ENCODE results near the gene CKLF. TPM values are rescaled to one million over a fixed set of nuclear protein-coding genes. Genes with fewer than 3 reads are reported as not detected.

CKLF gene
- polyA plus RNA-seq, 3 donors = 285 to 430 (median 374) TPM

DNA sequence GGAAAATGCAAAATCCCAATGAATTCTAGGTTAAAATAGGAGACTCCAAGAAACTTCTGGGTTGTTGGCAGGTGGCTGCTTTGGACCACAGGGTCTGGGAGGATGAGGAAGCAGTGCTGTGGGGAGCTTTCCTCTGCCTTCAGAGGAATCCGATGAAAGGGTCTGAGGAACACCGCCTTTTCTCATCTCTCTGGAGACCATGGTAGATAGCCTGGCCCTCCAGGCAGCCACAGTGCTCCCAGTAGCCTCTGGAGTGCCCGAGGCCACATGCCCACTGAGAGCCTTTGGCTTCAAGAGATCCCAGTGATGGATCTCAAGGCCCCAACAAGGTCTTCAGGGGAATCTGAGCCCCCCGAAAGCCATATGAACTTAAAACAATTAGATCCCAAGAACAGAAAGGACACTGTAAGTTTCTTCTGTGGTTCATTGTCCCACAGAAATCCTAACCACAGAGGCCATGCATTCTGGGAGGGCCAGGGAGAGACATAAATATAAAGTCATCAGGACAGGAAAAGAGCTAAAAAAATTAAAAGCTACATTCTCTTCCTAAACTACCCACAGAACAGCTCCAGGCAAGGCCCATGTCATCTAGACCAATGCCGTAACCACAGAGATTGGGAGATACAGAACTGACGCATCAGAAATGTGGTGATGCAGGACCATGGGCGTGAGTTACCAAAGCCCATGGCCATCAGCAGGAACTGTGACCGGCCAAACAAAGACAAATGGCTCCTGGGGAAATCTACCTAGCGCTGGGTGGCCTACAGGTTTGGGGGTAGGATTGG is 26.8 kb upstream of the CKLF start:
- H3K4me3 Mint-ChIP-seq = peak overlapping the region; percentile 56 to 60
- H2AFZ ChIP-seq (ENCODE audit: insufficient read depth, low read depth, low read length, poor library complexity, severe bottlenecking) = peak overlapping the region; percentile 46
- peak overlapping the region in 1 of 3 experiments; percentile 27 for H3K4me3 ChIP-seq (replicated peaks in 1 of 3; ENCODE audit: low read depth in 2 of 3, low read length in 3 of 3)
- TF ChIP-seq, protein P1, sequence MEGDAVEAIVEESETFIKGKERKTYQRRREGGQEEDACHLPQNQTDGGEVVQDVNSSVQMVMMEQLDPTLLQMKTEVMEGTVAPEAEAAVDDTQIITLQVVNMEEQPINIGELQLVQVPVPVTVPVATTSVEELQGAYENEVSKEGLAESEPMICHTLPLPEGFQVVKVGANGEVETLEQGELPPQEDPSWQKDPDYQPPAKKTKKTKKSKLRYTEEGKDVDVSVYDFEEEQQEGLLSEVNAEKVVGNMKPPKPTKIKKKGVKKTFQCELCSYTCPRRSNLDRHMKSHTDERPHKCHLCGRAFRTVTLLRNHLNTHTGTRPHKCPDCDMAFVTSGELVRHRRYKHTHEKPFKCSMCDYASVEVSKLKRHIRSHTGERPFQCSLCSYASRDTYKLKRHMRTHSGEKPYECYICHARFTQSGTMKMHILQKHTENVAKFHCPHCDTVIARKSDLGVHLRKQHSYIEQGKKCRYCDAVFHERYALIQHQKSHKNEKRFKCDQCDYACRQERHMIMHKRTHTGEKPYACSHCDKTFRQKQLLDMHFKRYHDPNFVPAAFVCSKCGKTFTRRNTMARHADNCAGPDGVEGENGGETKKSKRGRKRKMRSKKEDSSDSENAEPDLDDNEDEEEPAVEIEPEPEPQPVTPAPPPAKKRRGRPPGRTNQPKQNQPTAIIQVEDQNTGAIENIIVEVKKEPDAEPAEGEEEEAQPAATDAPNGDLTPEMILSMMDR (IDR thresholded peaks at IDR 0.05) = no peak
- H3K4me1 ChIP-seq (ENCODE audit: control insufficient read depth in 1 of 2, insufficient read depth in 2 of 2, low read length in 2 of 2) = peaks cover 69 to 75% of the 10 kb centered on the region in 2 donors
- H3K79me2 ChIP-seq (ENCODE audit: insufficient read depth, low read length) = peaks cover 5% of the 10 kb centered on the region
- DNase-seq = peak; percentile 88 to 94 (median 91)
- H3K27ac Mint-ChIP-seq = peak overlapping the region; percentile 99 to 100 (median 100)
- no peaks in the 10 kb centered on the region for H3K9me3 ChIP-seq (replicated peaks in 1 of 2; ENCODE audit: control insufficient read depth in 1 of 2, insufficient read depth in 1 of 2, low read length in 2 of 2)
- intact Hi-C loops (cut with micrococcal nuclease) = loop anchor here in 1 of 2 donors (2.0 to 10.0 kb wide), 2 partner anchors 61 to 1559 kb away; partner anchors contain the start of gene NFATC3
- H3K27me3 Mint-ChIP-seq (ENCODE audit: low read depth in 3 of 3) = peaks cover 0 to 2% (median 2%) of the 10 kb centered on the region in 3 donors
- peaks cover 0 to 2% (median 0%) of the 10 kb centered on the region in 7 donors for H3K9me3 Mint-ChIP-seq
- H3K27me3 ChIP-seq (ENCODE audit: control insufficient read depth in 2 of 2, insufficient read depth in 2 of 2, low read length in 2 of 2) = no peaks in the 10 kb centered on the region
- no peaks in the 10 kb centered on the region for H4K20me1 ChIP-seq (ENCODE audit: insufficient read depth, low read length)
- H3K36me3 ChIP-seq (replicated peaks in 1 of 2; ENCODE audit: control insufficient read depth in 1 of 2, insufficient read depth in 2 of 2, low read length in 2 of 2) = peaks cover 30 to 31% of the 10 kb centered on the region in 2 donors
- H3K4me1 Mint-ChIP-seq = peaks cover 77% of the 10 kb centered on the region
- peak overlapping the region; percentile 63 for H3K9ac ChIP-seq (ENCODE audit: insufficient read depth, low read length, poor library complexity, severe bottlenecking)
- peaks cover 56 to 66% of the 10 kb centered on the region in 2 donors for H3K36me3 Mint-ChIP-seq
- peak overlapping the region; percentile 46 for H3K4me2 ChIP-seq (replicated peaks; ENCODE audit: extremely low read depth, low read length, poor library complexity, severe bottlenecking)
- H3K27ac ChIP-seq (ENCODE audit: low read depth in 1 of 2, low read length in 2 of 2) = peak overlapping the region; percentile 99
- 13% methylated on average over 8 of the region's 9 CpGs for WGBS (ENCODE audit: insufficient coverage)

- Mint-ChIP-seq H3K36me3 (peaks cover 70 to 77% of the 10 kb centered on the region in 2 donors), H3K27ac (peak overlapping the region in 6 of 7 donors; percentile 27 to 100 (median 48)), H3K27me3 (ENCODE audit: low read depth in 3 of 3) (peaks cover 0 to 3% (median 2%) of the 10 kb centered on the region in 3 donors), H3K4me3 (no peak overlapping the region), H3K9me3 (peaks cover 0 to 2% (median 0%) of the 10 kb centered on the region in 7 donors), H3K4me1 (peaks cover 50% of the 10 kb centered on the region)
- Histone ChIP-seq H4K20me1 (ENCODE audit: insufficient read depth, low read length) (no peaks in the 10 kb centered on the region), H3K9me3 (replicated peaks in 1 of 2; ENCODE audit: control insufficient read depth in 1 of 2, insufficient read depth in 1 of 2, low read length in 2 of 2) (no peaks in the 10 kb centered on the region), H3K27me3 (ENCODE audit: control insufficient read depth in 2 of 2, insufficient read depth in 2 of 2, low read length in 2 of 2) (no peaks in the 10 kb centered on the region), H3K4me2 (replicated peaks; ENCODE audit: extremely low read depth, low read length, poor library complexity, severe bottlenecking) (no peak overlapping the region), H3K9ac (ENCODE audit: insufficient read depth, low read length, poor library complexity, severe bottlenecking) (no peak overlapping the region), H2AFZ (ENCODE audit: insufficient read depth, low read depth, low read length, poor library complexity, severe bottlenecking) (no peak overlapping the region), H3K4me3 (replicated peaks in 1 of 3; ENCODE audit: low read depth in 2 of 3, low read length in 3 of 3) (no peak overlapping the region), H3K4me1 (ENCODE audit: control insufficient read depth in 1 of 2, insufficient read depth in 2 of 2, low read length in 2 of 2) (peaks cover 42 to 48% of the 10 kb centered on the region in 2 donors), H3K79me2 (ENCODE audit: insufficient read depth, low read length) (no peaks in the 10 kb centered on the region), H3K36me3 (replicated peaks in 1 of 2; ENCODE audit: control insufficient read depth in 1 of 2, insufficient read depth in 2 of 2, low read length in 2 of 2) (peaks cover 47% of the 10 kb centered on the region in 2 donors), H3K27ac (ENCODE audit: low read depth in 1 of 2, low read length in 2 of 2) (no peak overlapping the region)
- intact Hi-C loops (cut with micrococcal nuclease) = loop anchor here in 1 of 2 donors (10.0 kb wide), 1 partner anchor 1557 kb away; the partner anchor contains the start of gene NFATC3
- peak in 1 of 3 donors; percentile 4 for DNase-seq
- 100% methylated on average over 3 of the region's 5 CpGs for WGBS (ENCODE audit: insufficient coverage)
- TF ChIP-seq, protein P1 (IDR thresholded peaks at IDR 0.05) = no peak
These were observed 24.1 kb upstream of the CKLF start for GRCh38 chr16:66528294-66528693.

All from CD14-positive monocyte (primary cell).